ENCODE data around the gene TECPR2.
"Not testable (repeated sequence)": the region's sequence is repeated elsewhere in the genome, so short reads cannot be mapped to it uniquely, and the experiment has no call there.

Gene TECPR2

DNA sequence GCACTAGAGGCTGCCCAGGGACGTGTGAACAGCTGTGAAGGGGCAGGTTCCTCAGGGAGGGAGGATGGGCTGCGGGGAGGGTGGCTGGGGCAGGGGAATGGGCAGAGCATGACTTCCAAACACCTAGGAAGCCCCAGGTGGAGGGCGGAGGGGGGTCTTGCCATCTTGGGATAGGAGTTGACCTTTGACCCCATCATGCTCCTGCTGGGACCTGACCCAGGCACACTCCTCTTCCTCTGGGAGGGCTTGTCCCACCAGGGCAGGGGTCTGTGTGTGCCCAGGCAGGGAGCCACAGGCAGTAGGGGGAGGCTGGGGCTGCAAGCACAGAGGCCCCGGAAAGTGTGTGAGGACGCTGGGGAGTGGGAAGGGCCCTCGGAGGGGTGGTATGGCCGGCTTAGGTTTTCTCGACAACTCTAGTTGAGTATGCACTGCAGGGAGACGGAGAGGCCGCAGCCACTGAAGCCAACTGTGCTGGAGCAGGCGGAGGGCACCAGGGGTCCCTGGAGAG is 150.1 kb downstream of the TECPR2 start:
- DNase-seq, result no peak

DNA sequence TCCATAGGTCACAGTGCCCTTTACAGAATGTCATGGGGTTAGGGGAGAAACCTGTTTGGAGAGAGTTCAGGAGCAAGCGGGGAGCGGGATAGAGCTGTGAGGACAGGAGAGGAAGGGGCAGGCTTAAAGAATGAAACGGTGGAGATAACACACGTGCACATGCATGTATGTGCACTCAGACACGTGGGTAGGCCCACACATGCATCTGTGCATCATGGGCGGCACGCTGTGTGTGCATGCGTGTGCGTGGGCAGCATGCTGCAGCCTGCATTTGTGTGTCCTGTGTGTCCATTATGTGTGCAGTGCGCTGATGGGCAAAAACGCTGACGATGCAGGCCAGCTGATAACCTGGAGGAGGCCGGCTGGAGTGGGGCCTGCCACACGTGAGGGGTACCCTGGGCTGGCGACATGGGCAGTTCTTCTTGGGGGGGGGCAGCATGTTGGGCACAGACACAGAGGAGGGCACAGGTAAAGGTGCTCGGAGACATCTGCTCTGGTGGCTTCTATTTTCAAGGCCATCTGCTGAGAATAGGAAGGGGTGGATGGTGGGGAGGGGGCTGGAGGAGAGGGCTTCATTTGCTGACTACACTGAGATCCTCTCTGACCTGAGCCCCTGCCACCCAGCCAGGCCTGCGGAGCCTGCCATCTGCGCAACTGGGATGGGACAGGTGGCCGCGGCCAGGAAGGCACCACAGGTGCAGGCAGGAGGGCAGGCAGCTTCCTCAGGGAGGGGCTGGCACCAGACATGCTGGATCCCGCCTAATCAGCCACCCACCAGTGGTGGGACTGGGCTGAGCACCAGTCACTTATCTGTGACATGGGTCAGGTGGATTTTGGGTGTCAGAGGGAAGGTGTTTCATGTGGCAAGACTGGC is 151.4 kb downstream of the TECPR2 start:
- no peak for DNase-seq

DNA sequence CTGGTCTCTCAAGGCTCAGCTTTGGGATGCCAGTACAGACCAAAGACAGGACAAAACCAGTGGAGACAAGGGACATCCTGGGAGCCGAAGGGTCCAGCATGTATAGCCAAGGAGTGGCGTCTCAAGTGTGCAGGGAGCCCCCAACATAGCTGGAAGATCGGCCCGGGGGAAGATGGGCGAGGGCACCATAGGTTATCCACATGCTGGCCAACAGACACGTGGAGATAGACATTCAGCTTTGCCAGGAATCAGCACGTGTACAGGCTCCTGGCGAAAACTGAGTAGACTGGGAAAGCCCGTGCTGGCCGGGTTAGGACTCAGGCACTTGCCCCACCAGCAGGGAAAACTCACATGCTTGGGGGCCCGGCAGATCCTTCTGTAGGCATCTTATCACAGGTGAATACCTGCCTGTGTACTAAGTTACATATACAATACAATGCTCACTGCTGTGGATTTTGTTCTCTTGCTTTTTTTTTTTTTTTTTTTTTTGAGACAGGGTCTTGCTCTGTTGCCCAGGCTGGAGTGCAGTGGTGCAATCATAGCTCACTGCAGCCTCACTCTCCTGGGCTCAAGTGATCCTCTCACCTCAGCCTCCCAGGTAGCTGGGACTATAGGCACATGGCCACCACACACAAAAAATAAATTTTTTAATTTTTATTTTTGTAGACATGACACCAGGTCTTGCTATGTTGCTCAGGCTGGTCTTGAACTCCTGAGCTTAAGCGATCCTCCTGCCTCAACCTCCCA is 152.4 kb downstream of the TECPR2 start:
- no peak for DNase-seq

DNA sequence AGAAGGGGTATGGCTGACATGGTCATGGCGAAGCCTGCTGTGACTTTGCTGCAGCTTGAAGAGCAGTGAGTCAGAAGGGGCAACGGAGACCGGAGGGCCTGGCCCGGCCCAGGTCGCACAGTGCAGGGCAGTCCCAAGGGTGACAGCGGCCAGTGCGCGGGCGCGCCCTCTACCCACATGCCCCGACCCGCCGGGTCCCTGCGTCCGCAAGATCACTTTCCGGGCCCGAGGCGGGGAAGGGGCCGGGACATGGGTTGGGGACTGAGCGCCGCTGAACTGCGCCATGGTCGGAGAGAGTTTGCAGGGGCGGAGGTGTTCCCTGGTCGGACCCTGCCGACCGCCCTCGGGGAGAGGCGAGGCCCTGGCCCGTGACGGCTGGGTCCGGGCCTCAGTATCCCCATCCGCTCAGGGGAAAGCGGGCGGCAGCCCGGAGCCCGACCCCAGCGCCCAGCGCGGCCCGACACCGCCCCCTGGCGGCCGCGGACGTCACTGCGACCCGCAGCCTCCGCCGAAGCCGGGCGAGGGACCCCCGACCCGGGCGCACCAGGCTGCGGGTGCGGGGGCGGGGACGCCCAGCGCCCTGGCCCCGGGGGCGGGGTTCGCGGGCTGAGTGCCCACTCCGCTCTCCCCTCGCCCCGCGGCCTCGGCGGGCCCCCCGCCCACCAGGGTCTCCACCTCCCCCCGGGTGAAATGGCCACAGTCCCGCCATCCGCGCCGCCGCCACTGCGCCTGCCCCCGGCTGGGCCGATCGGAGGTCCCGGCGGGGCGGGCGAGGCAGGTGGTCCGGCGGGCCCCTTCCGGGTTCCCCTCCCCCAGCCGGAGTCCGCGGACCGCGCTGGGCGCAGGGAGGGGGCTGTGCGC is 154.0 kb downstream of the TECPR2 start:
- DNase-seq, result peak; percentile 46 to 65

DNA sequence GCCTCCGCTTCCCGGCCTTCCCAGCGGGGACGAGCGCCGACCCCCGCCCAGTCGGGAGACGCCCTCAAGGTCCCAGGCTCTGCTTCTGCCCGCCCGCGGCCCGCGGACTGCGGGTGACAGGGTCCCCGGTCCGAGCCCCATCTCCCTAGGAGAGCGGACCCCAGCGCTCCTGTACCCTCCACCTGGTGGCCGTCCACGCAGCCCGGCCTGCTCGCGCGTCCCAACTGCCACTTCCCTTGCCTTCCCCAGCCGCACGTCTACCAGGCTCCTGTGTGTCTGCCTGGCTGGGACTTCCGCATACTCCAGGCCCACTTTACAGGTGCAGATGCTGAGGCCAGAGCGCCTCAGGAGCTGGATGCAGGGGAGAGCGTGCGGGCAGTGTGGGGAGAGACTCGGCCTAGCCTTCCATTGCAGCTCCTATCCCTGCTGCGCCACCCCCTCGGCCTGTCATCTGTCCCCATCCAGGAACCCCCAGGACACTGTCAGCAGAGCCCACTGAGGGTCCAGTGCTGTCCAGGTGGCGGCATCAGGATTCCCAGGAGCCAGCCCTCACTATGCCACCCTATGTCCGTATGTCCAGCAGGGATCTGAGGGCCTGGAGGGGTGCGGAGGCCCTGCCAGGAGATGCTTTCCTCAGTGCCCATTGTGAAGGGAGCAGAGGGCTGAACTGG is 154.8 kb downstream of the TECPR2 start:
- DNase-seq, result no peak

DNA sequence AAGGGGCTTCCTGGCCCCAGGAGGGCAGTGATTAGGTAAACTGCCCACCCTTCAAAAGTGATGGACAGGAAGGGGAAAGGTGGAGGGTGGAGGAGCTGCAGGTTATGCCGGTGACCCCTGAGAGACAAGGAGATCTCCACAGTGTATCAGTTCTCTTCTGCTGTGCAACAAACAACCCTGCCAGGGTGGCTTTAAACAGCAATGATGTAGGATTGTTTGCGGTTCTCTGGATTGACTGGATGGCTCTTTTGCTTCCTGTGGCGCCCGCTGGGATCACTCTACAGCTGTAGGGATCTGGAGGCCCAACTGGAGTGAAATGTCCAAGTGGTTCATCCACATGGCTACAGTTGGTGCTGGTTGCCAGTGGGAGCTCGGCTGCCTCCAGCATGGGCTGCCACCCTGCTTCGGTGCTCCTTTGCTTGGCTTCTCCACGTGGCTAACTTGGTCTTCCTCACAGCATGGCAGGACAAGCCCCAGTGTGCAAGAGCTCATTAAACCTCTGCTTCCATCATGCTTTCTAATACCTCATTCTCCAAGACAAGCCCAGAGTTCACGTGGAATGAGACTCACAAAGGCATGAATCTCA is 155.4 kb downstream of the TECPR2 start:
- DNase-seq, result no peak

DNA sequence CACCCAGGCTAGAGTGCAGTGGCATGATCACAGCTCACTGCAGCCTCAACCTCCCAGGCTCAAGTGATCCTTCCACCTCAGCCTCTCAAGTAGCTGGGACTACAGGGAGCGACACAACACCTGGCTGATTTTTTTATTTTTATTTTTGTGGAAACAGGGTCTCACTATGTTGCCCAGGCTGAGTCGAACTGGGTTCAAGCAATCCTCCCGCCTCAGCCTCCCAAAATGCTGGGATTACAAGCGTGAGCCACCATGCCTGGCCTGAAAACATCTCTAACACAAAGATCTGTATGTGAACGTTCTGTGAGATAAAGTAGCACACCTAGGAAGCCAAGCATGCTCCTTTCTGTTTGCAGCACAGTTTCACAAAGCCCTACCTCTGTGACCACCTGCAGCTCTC is 157.0 kb downstream of the TECPR2 start:
- not testable (repeated sequence) for DNase-seq

DNA sequence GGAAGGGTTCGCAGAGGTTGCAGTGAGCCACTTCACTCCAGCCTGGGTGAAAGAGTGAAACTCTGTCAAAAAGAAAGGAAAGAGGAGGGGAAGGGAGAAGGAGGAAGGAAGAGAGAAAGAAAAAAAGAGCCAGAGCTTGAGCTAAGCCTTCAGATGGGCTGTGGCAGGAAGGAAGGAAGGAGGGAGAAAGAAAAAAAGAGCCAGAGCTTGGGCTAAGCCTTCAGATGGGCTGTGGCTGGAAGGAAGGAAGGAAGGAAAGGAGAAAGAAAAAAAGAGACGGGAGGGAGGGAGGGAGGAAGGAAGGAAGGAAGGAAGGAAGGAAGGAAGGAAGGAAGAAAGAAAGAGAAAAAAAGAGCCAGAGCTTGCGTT is 160.4 kb downstream of the TECPR2 start:
- no peak for DNase-seq

DNA sequence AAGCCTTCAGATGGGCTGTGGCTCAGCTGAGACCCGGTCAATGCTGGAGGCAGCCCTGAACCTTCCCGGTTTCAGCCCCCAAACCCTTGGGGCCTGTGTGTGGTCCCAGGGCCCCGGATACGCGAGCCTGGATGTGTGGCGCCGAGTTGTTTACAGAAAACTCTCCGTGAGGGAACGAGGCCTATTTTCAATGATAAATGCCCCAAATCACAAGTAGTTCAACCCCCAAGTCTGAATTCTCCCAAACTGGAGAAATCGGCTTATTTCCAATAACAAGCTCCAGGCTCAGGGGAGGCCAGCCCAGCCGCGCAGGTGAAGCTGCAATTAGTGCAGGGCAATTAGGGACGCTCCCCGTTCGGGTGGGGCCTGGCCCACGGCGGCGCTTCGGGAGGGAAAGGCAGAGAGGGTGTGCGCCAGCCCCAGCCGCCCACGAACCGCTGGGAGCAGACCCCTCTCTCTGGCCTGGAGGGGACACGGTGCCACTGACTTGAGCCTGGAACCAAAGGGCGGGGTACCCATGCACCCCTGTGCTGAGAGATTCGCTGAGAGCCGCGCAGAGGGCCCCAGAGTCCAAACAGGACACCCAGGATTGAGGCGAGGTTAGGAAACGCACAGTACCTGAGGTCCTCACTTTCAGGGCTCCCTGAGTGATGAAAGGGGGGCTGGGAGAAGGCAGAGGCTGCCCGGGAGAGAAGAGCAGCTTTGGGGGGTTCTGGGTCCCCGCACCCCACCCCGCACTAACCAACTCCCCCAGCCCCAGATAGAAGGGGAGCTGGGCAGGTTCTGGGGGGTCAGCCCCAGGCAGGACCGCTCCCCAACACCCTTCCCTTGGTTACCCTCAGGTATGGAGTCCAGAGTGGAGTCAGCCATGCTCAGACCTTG is 161.1 kb downstream of the TECPR2 start:
- DNase-seq, result peak in 1 of 2 donors; percentile 6

DNA sequence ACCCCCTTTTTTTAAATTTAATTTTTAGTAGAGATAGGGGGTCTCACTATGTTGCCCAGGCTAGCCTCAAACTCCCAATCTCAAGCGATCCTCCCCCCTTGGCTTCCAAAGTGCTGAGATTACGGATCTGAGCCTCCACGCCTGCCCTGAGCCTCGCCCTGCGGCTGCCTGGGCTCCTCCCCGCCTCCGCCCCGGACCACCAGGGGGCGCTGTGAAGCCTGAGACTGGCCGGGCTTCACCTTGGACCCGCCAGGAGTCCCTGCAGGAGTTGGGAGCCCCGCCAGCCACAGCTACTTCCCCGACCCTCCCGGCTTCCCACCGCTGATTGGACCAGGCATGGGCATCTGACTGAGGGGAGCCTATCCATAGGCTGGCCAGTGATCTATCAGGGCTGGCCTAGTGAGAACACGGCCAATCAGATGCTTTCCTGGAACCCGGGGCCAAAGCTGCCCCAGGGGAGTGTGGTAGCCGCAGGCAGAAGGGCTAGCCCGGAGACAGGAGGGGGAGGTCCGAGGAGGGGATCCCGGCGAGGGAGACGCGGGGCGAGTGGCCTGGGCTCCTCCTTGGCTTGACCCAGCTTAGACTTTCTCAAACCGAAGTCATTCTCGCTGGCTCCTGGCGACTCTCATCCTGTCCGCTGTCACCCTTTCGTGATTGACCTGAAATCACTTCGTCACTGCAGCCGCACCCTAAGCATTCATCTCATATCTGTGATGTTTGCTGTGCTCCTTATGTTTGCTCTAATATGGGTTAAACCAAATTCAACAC is 161.9 kb downstream of the TECPR2 start:
- peak; percentile 93 to 94 for DNase-seq

DNA sequence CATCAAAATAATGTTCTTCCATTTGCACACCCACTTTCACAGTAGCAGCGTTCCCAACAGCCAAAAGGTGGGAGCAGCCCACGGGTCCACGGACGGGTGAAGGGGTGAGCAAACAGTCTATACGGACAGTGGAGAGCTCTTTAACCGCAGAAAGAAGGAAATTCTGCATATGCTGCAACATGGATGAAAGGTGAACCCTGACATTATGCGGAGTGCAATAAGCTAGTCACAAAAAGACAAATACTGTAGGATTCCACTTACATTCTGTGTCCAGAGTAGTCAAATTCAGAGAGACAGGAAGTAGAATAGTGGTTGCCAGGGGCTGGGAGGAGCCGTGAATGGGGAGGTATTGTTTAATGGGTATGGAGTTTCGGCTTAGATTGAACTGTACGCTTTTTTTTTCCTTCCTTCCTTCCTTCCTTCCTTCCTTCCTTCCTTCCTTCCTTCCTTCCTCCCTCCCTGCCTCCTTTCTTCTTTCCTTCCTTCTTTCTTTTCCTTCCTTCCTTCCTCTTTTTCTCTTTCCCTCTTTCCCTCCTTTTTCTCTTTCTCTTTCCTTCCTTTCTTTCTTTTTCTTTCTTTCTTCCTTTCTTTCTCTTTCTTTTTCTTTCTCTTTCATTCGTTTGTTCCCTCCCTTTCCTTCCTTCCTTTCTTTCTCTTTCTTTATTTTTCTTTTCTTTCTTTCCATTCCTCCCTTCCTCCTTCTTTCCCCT is 162.6 kb downstream of the TECPR2 start:
- peak; percentile 18 to 60 for DNase-seq

DNA sequence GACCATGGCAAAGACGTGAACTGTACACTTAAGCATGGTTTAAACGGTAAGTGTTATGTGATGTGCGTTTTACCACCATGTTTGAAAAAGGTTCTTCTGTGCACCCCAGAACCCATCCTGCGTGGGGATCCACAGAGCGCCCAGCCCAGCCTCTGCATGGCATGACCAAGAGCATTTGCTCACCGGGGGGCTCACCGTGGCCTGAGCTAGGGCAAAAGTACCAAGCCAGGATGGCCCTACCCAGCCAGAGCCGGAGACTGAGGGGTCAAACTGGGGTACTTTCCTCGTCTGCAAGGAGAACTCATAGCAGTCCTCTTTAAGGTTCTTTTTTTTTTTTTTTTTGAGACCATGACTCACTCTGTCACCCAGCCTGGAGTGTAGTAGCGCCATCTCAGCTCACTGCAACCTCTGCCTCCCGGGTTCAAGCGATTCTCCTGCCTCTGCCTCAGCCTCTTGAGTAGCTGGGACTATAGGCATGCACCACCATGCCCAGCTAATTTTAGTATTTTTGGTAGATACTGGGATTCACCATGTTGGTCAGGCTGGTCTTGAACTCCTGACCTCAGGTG is 163.3 kb downstream of the TECPR2 start:
- DNase-seq, result peak in 1 of 2 donors; percentile 5

DNA sequence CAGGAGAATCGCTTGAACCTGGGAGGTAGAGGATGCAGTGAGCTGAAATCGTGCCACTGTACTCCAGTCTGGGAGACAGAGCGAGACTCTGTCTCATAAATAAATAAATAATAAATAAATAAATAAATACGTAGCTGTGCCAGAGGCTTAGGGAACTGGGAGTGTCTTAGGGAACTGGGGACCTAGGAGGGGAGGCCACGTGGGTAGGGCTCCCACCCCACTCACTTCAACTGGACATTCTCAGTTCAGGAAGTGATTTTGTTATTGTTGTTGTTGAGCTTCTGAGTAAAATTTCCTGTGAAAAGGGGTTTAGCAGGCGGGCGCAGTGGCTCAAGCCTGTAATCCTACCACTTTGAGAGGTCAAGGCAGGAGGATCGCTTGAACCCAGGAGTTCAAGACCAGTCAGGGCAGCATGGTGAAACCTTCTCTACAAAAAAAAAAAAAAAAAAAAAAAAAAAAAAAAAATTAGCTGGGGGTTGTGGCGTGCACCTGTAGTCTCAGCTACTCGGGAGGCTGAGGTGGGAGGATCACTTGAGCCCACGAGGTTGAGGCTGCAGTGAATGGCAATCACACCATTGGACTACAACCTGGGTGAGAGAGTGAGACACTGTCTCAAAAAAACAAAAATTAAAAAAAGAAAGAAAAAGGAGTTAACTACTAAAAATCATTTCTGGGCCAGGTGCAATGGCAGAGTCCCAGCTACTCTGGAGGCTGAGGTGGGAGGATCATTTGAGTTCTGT is 165.9 kb downstream of the TECPR2 start:
- no peak for DNase-seq

DNA sequence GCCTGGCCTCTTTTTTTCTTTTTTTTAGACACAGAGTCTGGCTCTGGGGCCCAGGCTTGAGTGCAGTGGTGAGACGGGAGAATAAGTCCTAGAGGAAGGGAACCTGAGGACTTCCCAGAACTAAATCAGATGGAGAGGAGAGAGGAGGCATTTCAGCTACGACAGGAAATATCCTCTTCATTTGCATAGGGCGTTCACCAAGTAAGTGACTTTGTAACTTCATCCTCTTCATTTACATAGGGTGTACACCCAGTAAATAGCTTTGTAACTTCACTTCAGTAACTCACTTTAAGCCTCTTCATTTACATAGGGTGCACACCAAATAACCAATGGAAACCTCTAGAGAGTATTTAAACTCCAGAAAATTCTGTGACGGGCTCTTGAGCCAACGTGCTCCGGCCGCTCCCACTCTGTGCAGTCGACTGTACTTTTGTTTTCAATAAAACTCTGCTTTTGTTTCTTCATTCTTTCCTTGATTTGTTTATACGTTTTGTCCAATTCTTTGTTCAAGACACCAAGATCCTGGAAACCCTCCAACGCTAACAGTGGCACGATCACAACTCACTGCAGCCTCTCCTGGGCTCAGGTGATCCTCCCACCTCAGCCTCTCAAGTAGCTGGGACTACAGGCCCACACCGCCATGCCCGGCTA is 168.2 kb downstream of the TECPR2 start:
- peak in 1 of 2 donors; percentile 23 for DNase-seq

DNA sequence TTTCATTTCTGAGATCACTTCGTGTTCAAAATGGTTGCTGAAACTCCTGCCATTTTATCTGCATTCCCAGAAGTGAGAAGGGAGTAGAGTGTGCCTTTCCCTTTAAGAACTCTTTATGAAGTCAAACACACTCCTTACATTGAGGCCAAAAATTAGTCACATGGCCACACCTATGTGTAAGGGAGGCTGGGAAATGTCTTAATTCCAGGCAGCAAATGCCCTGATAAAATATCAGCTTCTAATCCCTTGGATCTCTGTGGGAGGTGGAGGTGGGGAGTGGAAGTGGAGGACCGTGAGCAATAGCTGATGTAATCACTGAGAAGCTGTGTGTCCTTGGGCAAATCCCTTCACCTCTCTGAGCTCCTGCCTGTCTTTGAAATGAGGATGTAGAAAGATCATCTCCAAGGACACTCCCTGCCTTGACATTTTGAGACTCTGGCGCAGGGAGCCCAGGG is 169.5 kb downstream of the TECPR2 start:
- no peak for DNase-seq

DNA sequence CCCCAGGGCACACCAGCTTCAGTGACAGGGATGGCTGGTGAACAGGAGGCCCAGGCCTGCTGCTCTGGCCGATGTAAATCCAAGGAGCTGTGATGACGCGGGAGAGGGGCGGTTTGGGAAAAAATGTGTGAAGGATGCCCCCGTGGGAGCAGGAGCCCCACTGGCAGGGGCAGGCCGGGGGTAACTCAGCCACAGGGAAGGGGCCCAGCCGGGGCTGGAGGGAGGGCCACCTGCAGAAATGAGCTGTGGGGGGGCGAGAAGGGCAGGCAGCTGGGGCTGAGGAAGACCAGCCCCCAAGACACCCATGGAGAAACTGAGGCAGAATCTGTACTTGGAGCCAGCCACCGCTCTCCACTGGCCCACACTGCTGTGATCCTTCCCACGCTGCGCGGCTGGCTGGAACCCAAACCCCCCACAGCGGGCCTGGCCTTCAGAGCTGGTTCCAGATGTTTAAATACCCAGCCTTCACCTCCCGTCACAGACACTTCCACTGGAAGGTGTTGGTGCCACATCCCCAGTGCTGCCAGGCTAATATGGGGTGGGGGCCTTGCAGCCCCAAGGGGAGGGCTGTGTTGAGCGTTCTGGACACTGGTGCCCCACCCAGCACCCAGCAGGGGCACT is 175.3 kb downstream of the TECPR2 start:
- no peak for DNase-seq

Measured in CD4-positive, alpha-beta T cell treated with Interferon alpha-2 for 1 hour (primary cell).